Measurements from ENCODE around the gene KATNB1. TPM values are rescaled to one million over a fixed set of nuclear protein-coding genes. Genes with fewer than 3 reads are reported as not detected.

Gene KATNB1
- total RNA-seq, 3 donors from 2014 or later (not counting 1 experiment from before 2014, with no cell fraction given) = 23.6 to 34.3 (median 29.7) TPM

- Mint-ChIP-seq H3K27ac (no peak overlapping the region), H3K36me3 (no peaks in the 10 kb centered on the region), H3K27me3 (ENCODE audit: low read depth in 2 of 2) (no peaks in the 10 kb centered on the region), H3K4me3 (no peak overlapping the region), H3K9me3 (no peaks in the 10 kb centered on the region), H3K4me1 (peaks cover 4 to 12% of the 10 kb centered on the region in 2 donors)
- H3K4me1 ChIP-seq (ENCODE audit: control insufficient read depth, insufficient read depth, low read length) = peaks cover 4% of the 10 kb centered on the region
- intact Hi-C loops (cut with micrococcal nuclease) = no loop called here
- no peaks in the 10 kb centered on the region for H3K36me3 ChIP-seq (ENCODE audit: control insufficient read depth, insufficient read depth, low read length)
- H3K4me3 ChIP-seq (ENCODE audit: low read length) = no peak overlapping the region
- no peaks in the 10 kb centered on the region for H3K27me3 ChIP-seq (ENCODE audit: control insufficient read depth, insufficient read depth, low read length)
- no peak for DNase-seq
- H3K27ac ChIP-seq (ENCODE audit: low read length) = no peak overlapping the region
- TF ChIP-seq CTCF (IDR thresholded peaks at IDR 0.05) = no peak
- H3K9me3 ChIP-seq (ENCODE audit: control insufficient read depth, insufficient read depth, low read length) = no peaks in the 10 kb centered on the region
- no peak for ATAC-seq
- 79% methylated on average over 12 of the region's 12 CpGs for WGBS (ENCODE audit: insufficient coverage)
Observed at GRCh38 chr16:57788951-57789350, 53.4 kb downstream of the KATNB1 start.

GRCh38 chr16:57791195-57791892, 55.8 kb downstream of the KATNB1 start:
- intact Hi-C loops (cut with micrococcal nuclease) = no loop called here
- Histone ChIP-seq H3K4me3 (ENCODE audit: low read length) (no peak overlapping the region), H3K4me1 (ENCODE audit: control insufficient read depth, insufficient read depth, low read length) (peaks cover 4% of the 10 kb centered on the region), H3K36me3 (ENCODE audit: control insufficient read depth, insufficient read depth, low read length) (no peaks in the 10 kb centered on the region), H3K27ac (ENCODE audit: low read length) (no peak overlapping the region), H3K27me3 (ENCODE audit: control insufficient read depth, insufficient read depth, low read length) (no peaks in the 10 kb centered on the region), H3K9me3 (ENCODE audit: control insufficient read depth, insufficient read depth, low read length) (no peaks in the 10 kb centered on the region)
- Mint-ChIP-seq H3K36me3 (no peaks in the 10 kb centered on the region), H3K27me3 (ENCODE audit: low read depth in 2 of 2) (no peaks in the 10 kb centered on the region), H3K9me3 (no peaks in the 10 kb centered on the region), H3K27ac (no peak overlapping the region), H3K4me1 (peaks cover 4 to 17% of the 10 kb centered on the region in 2 donors), H3K4me3 (no peak overlapping the region)
- ATAC-seq = no peak
- 44% methylated on average over 13 of the region's 13 CpGs for WGBS (ENCODE audit: insufficient coverage)
- TF ChIP-seq CTCF (IDR thresholded peaks at IDR 0.05) = no peak
- DNase-seq = no peak

GRCh38 chr16:57791893-57792461, 56.4 kb downstream of the KATNB1 start:
- no peak for TF ChIP-seq CTCF (IDR thresholded peaks at IDR 0.05)
- WGBS (ENCODE audit: insufficient coverage) = 71% methylated on average over 8 of the region's 8 CpGs
- Mint-ChIP-seq H3K9me3 (no peaks in the 10 kb centered on the region), H3K27ac (no peak overlapping the region), H3K4me3 (no peak overlapping the region), H3K27me3 (ENCODE audit: low read depth in 2 of 2) (no peaks in the 10 kb centered on the region), H3K4me1 (peaks cover 4 to 17% of the 10 kb centered on the region in 2 donors), H3K36me3 (no peaks in the 10 kb centered on the region)
- no peak for DNase-seq
- H3K36me3 ChIP-seq (ENCODE audit: control insufficient read depth, insufficient read depth, low read length) = no peaks in the 10 kb centered on the region
- H3K27ac ChIP-seq (ENCODE audit: low read length) = no peak overlapping the region
- no peaks in the 10 kb centered on the region for H3K9me3 ChIP-seq (ENCODE audit: control insufficient read depth, insufficient read depth, low read length)
- H3K4me3 ChIP-seq (ENCODE audit: low read length) = no peak overlapping the region
- H3K4me1 ChIP-seq (ENCODE audit: control insufficient read depth, insufficient read depth, low read length) = peaks cover 4% of the 10 kb centered on the region
- intact Hi-C loops (cut with micrococcal nuclease) = no loop called here
- no peak for ATAC-seq
- H3K27me3 ChIP-seq (ENCODE audit: control insufficient read depth, insufficient read depth, low read length) = no peaks in the 10 kb centered on the region
